ENCODE results near the gene DLX3. TPM values are rescaled to one million over a fixed set of nuclear protein-coding genes. Genes with fewer than 3 reads are reported as not detected.
A peak's percentile ranks its signal among the peaks of the same experiment; 100 is the strongest.

DLX3 gene
- total RNA-seq, 1 experiment from 2014 or later: not detected

GRCh38 chr17:49998836-49999511, 4.0 kb upstream of the DLX3 start:
- Histone ChIP-seq H3K4me1 (ENCODE audit: low read length) (peaks cover 6% of the 10 kb centered on the region), H3K9ac (ENCODE audit: low read length) (peak overlapping the region; percentile 46), H3K9me2 (replicated peaks; ENCODE audit: insufficient read depth, low read length) (no peaks in the 10 kb centered on the region), H4K20me1 (ENCODE audit: insufficient read depth, low read depth, low read length) (no peaks in the 10 kb centered on the region), H3K79me2 (ENCODE audit: low read length) (no peaks in the 10 kb centered on the region), H2AFZ (ENCODE audit: low read length) (peak overlapping the region; percentile 97), H3K27ac (ENCODE audit: low read length) (no peak overlapping the region), H3K9me3 (ENCODE audit: low read length) (no peaks in the 10 kb centered on the region), H3K4me3 (ENCODE audit: low read length) (no peak overlapping the region), H3K27me3 (ENCODE audit: low read length) (no peaks in the 10 kb centered on the region), H3K36me3 (ENCODE audit: insufficient read depth, low read length) (no peaks in the 10 kb centered on the region), H3K4me2 (ENCODE audit: low read depth, low read length, poor library complexity, severe bottlenecking) (peak overlapping the region; percentile 51)
- DNase-seq: no peak

- H3K9me3 ChIP-seq (ENCODE audit: low read length): no peaks in the 10 kb centered on the region
- no peaks in the 10 kb centered on the region for H4K20me1 ChIP-seq (ENCODE audit: insufficient read depth, low read depth, low read length)
- no peaks in the 10 kb centered on the region for H3K27me3 ChIP-seq (ENCODE audit: low read length)
- no peaks in the 10 kb centered on the region for H3K9me2 ChIP-seq (replicated peaks; ENCODE audit: insufficient read depth, low read length)
- H3K4me2 ChIP-seq (ENCODE audit: low read depth, low read length, poor library complexity, severe bottlenecking): peak overlapping the region; percentile 51
- H2AFZ ChIP-seq (ENCODE audit: low read length): peak overlapping the region; percentile 97
- peaks cover 6% of the 10 kb centered on the region for H3K4me1 ChIP-seq (ENCODE audit: low read length)
- H3K79me2 ChIP-seq (ENCODE audit: low read length): no peaks in the 10 kb centered on the region
- peak; percentile 96 for DNase-seq
- H3K36me3 ChIP-seq (ENCODE audit: insufficient read depth, low read length): no peaks in the 10 kb centered on the region
- peak overlapping the region; percentile 46 for H3K9ac ChIP-seq (ENCODE audit: low read length)
- no peak overlapping the region for H3K27ac ChIP-seq (ENCODE audit: low read length)
- H3K4me3 ChIP-seq (ENCODE audit: low read length): no peak overlapping the region
These were observed 3.0 kb upstream of the DLX3 start for GRCh38 chr17:49997773-49998703.

- Histone ChIP-seq H4K20me1 (ENCODE audit: insufficient read depth, low read depth, low read length) (no peaks in the 10 kb centered on the region), H3K36me3 (ENCODE audit: insufficient read depth, low read length) (no peaks in the 10 kb centered on the region), H3K9me3 (ENCODE audit: low read length) (no peaks in the 10 kb centered on the region), H2AFZ (ENCODE audit: low read length) (no peak overlapping the region), H3K27me3 (ENCODE audit: low read length) (no peaks in the 10 kb centered on the region), H3K4me3 (ENCODE audit: low read length) (no peak overlapping the region), H3K27ac (ENCODE audit: low read length) (no peak overlapping the region), H3K79me2 (ENCODE audit: low read length) (no peaks in the 10 kb centered on the region), H3K9ac (ENCODE audit: low read length) (no peak overlapping the region), H3K4me2 (ENCODE audit: low read depth, low read length, poor library complexity, severe bottlenecking) (no peak overlapping the region), H3K4me1 (ENCODE audit: low read length) (peaks cover 6% of the 10 kb centered on the region), H3K9me2 (replicated peaks; ENCODE audit: insufficient read depth, low read length) (no peaks in the 10 kb centered on the region)
- DNase-seq: no peak
These were observed 2.3 kb upstream of the DLX3 start for GRCh38 chr17:49997301-49997650.

GRCh38 chr17:49996495-49997300, 1.7 kb upstream of the DLX3 start:
- no peak overlapping the region for H3K4me2 ChIP-seq (ENCODE audit: low read depth, low read length, poor library complexity, severe bottlenecking)
- H4K20me1 ChIP-seq (ENCODE audit: insufficient read depth, low read depth, low read length): no peaks in the 10 kb centered on the region
- no peaks in the 10 kb centered on the region for H3K27me3 ChIP-seq (ENCODE audit: low read length)
- DNase-seq: peak; percentile 81
- no peak overlapping the region for H3K9ac ChIP-seq (ENCODE audit: low read length)
- no peak overlapping the region for H3K4me3 ChIP-seq (ENCODE audit: low read length)
- H3K27ac ChIP-seq (ENCODE audit: low read length): no peak overlapping the region
- no peaks in the 10 kb centered on the region for H3K9me3 ChIP-seq (ENCODE audit: low read length)
- H3K9me2 ChIP-seq (replicated peaks; ENCODE audit: insufficient read depth, low read length): no peaks in the 10 kb centered on the region
- H2AFZ ChIP-seq (ENCODE audit: low read length): no peak overlapping the region
- no peaks in the 10 kb centered on the region for H3K79me2 ChIP-seq (ENCODE audit: low read length)
- peaks cover 6% of the 10 kb centered on the region for H3K4me1 ChIP-seq (ENCODE audit: low read length)
- no peaks in the 10 kb centered on the region for H3K36me3 ChIP-seq (ENCODE audit: insufficient read depth, low read length)

- Histone ChIP-seq H4K20me1 (ENCODE audit: insufficient read depth, low read depth, low read length) (no peaks in the 10 kb centered on the region), H3K4me3 (ENCODE audit: low read length) (no peak overlapping the region), H3K27me3 (ENCODE audit: low read length) (no peaks in the 10 kb centered on the region), H3K36me3 (ENCODE audit: insufficient read depth, low read length) (no peaks in the 10 kb centered on the region), H3K9me2 (replicated peaks; ENCODE audit: insufficient read depth, low read length) (no peaks in the 10 kb centered on the region), H3K4me1 (ENCODE audit: low read length) (peaks cover 6% of the 10 kb centered on the region), H3K27ac (ENCODE audit: low read length) (no peak overlapping the region), H3K4me2 (ENCODE audit: low read depth, low read length, poor library complexity, severe bottlenecking) (no peak overlapping the region), H3K9me3 (ENCODE audit: low read length) (no peaks in the 10 kb centered on the region), H3K9ac (ENCODE audit: low read length) (no peak overlapping the region), H3K79me2 (ENCODE audit: low read length) (no peaks in the 10 kb centered on the region), H2AFZ (ENCODE audit: low read length) (no peak overlapping the region)
- no peak for DNase-seq
These were observed 1.1 kb upstream of the DLX3 start for GRCh38 chr17:49996121-49996494.

GRCh38 chr17:49994085-49995054, 654 bp downstream of the DLX3 start:
- no peak for DNase-seq
- Histone ChIP-seq H3K4me2 (ENCODE audit: low read depth, low read length, poor library complexity, severe bottlenecking) (peak overlapping the region; percentile 32), H3K27ac (ENCODE audit: low read length) (no peak overlapping the region), H4K20me1 (ENCODE audit: insufficient read depth, low read depth, low read length) (no peaks in the 10 kb centered on the region), H3K27me3 (ENCODE audit: low read length) (no peaks in the 10 kb centered on the region), H3K9me3 (ENCODE audit: low read length) (no peaks in the 10 kb centered on the region), H3K79me2 (ENCODE audit: low read length) (no peaks in the 10 kb centered on the region), H3K9me2 (replicated peaks; ENCODE audit: insufficient read depth, low read length) (no peaks in the 10 kb centered on the region), H3K36me3 (ENCODE audit: insufficient read depth, low read length) (no peaks in the 10 kb centered on the region), H3K4me1 (ENCODE audit: low read length) (peaks cover 6% of the 10 kb centered on the region), H3K4me3 (ENCODE audit: low read length) (no peak overlapping the region), H2AFZ (ENCODE audit: low read length) (no peak overlapping the region), H3K9ac (ENCODE audit: low read length) (no peak overlapping the region)

- H3K36me3 ChIP-seq (ENCODE audit: insufficient read depth, low read length): no peaks in the 10 kb centered on the region
- DNase-seq: no peak
- H3K4me1 ChIP-seq (ENCODE audit: low read length): peaks cover 3% of the 10 kb centered on the region
- no peaks in the 10 kb centered on the region for H3K9me2 ChIP-seq (replicated peaks; ENCODE audit: insufficient read depth, low read length)
- H3K27me3 ChIP-seq (ENCODE audit: low read length): no peaks in the 10 kb centered on the region
- no peaks in the 10 kb centered on the region for H3K79me2 ChIP-seq (ENCODE audit: low read length)
- no peak overlapping the region for H2AFZ ChIP-seq (ENCODE audit: low read length)
- no peaks in the 10 kb centered on the region for H3K9me3 ChIP-seq (ENCODE audit: low read length)
- no peaks in the 10 kb centered on the region for H4K20me1 ChIP-seq (ENCODE audit: insufficient read depth, low read depth, low read length)
- H3K27ac ChIP-seq (ENCODE audit: low read length): no peak overlapping the region
- H3K4me3 ChIP-seq (ENCODE audit: low read length): peak overlapping the region; percentile 20; the same call in 1 of the 2 replicates
- peak overlapping the region; percentile 32 for H3K4me2 ChIP-seq (ENCODE audit: low read depth, low read length, poor library complexity, severe bottlenecking)
- no peak overlapping the region for H3K9ac ChIP-seq (ENCODE audit: low read length)
These were observed 1.5 kb downstream of the DLX3 start for GRCh38 chr17:49993423-49994060.
